HG02870 (cell line): ENCODE measurements around the gene MICAL2.

Experiments
- ATAC-seq: cut with Tn5 transposase; IDR thresholded peaks from one replicate; pipeline ENCODE4 v1.9.1; 2021; ENCODE audit warnings: mild to moderate bottlenecking, moderate library complexity; ENCODE audit not compliant: unreplicated experiment

MICAL2 gene

DNA sequence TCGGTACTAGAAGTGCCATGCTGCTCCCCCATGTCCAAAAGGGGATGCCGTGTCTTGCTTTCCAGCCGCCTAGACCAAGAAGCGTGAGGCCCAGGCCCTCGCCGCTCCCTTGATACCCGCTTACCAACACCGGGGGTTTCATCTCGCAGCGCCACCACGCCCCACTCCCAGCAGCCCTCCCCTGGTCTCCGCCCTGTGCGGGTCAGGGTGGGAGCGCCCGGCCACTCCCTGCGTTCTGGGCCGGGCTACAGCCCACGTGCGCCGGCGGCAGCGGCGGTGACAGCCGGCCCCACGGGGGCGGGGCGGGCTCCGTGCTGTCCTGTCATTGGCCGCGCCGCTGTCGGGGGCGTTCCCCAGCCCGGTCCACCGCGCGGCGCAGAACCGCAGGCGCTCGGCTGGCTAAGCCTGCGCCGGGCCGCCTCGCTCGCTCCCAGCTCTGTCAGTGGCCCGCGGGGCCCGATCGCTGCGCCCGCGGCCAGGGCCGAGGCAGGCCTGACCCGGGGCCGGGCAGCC, at the start of gene MICAL2:
MICAL2 (plus strand) TSS at position 390 of the 513 bp plus-strand sequence. CDS start 51,566 bp downstream, outside the sequence.
- ATAC-seq = peak; percentile 97

GRCh38 chr11:12061851-12062560, 48.4 kb upstream of the MICAL2 start:
- ATAC-seq = no peak

- ATAC-seq = no peak
Measured at GRCh38 chr11:12063251-12063650, 47.1 kb upstream of the MICAL2 start.

DNA sequence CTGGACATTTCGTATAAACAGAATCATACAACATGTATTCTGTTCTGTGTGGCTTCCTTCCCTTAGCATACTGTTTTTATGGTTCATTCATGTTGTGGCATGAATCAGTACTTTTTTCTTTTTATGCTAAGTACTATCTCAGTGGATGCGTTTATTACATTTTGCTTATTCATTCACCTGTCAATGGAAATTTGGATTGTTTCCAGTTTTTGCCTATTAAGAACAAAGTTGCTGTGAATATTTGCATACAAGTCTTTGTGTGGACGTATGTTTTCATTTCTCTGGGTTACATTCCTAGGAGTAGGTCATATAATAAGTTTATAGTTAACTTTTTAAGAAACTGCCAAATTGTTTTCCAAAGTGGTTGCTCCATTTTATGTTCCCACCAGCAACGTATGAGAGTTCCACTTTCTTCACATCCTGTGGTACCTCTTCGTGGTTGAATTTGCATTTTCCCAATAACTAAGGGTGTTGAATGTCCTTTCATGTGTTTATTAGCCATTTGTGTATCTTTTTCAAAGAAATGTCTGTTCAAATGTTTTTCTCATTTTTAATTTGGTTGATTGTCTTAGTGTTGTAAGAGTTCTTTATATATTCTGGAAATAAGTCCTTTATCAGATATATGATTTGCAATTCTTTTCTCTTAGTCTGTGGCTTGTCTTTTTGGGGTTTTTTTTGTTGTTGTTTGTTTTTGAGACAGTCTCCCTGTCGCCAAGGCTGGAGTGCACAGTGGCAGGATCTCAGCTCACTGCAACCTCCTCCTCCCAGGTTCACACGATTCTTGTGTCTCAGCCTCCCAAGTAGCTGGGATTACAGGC, 46.0 kb upstream of the MICAL2 start:
- ATAC-seq = no peak

DNA sequence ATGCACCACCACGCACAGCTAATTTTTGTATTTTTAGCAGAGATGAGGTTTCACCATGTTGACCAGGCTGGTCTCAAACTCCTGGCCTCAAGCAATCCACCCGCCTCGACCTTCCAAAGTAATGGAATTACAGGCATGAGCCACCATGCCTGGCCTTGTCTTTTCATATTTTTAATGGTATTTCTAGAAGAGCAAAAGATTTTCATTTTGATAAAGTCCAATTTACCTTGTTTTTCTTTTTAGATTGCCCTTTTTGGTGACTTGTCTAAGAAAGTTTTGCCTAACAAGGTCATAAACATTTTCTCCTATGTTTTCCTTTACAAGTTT, 45.5 kb upstream of the MICAL2 start:
- ATAC-seq = no peak

GRCh38 chr11:12066056-12066798, 44.2 kb upstream of the MICAL2 start:
- ATAC-seq = no peak

GRCh38 chr11:12066799-12067508, 43.4 kb upstream of the MICAL2 start:
- no peak for ATAC-seq

- ATAC-seq = no peak
Measured at GRCh38 chr11:12067796-12068357, 42.5 kb upstream of the MICAL2 start.

DNA sequence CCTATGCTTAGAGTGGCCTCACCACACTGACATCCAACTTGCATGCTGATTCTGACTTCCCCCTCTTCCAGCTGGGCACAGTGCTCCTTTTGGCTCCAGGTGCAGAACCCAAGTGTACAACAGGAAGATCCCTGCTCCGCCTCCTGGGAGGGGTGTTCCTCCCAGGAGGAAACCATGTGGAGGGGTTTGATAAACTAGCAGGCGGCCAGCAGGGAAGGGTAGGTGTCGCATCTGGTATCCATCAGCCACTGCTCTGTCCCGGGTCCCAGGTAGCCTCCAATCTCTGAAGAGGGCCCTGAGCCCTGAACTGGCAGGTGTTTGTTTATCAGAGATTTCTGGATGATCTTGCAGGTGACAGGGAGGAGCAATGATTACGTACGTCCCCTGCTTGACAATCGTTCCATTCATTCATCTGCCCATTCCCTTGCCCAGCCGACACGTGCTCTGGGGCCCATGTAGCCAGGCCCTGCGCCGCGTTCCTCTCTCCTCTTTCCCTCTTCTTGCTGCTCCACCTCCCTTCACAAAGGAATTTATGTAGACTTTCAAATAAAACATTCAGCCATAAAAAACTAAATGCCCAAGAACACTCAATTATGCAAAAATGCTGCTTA, 41.2 kb upstream of the MICAL2 start:
- no peak for ATAC-seq

- no peak for ATAC-seq
Measured at GRCh38 chr11:12070446-12071267, 39.7 kb upstream of the MICAL2 start.

- ATAC-seq = no peak
Measured at GRCh38 chr11:12071574-12071973, 38.8 kb upstream of the MICAL2 start.

DNA sequence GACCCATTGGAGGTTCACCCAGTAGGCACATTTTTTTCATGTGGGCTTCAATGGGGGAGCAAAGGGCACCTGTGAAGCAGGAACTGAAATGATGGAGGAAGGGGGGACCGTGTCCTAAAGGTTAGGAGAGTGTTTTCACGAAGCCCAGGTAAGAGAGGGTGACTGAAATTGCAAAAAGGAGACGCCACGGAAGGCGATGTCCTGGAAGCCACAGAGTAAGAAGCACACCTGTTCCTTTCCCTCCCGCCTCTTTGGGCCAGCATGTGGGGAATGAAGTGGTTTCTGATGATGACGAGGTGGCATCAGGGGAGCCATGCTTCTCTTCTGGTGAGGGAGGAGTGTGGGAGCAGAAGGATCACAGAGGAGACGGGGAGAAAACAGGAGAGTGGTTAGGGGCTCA, 37.0 kb upstream of the MICAL2 start:
- ATAC-seq = no peak

DNA sequence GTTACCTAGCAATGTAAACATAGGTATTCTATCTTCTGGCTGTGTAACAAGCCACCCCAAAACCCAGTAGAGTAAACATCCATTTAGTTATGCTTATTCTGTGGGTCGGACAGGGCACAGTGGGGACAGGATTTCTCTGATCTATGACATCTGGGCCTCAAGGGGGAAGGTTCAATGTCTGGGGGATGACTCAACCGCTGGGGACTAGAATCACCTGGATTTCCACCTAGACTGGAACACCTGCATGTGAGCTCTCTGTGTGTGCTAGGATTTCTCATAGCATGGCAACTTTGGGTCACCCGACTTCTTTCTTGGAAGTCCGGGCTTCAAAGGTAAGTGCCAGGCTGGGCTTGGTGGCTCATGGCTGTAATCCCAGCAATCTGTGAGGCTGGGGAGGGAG, 36.5 kb upstream of the MICAL2 start:
- ATAC-seq = no peak

DNA sequence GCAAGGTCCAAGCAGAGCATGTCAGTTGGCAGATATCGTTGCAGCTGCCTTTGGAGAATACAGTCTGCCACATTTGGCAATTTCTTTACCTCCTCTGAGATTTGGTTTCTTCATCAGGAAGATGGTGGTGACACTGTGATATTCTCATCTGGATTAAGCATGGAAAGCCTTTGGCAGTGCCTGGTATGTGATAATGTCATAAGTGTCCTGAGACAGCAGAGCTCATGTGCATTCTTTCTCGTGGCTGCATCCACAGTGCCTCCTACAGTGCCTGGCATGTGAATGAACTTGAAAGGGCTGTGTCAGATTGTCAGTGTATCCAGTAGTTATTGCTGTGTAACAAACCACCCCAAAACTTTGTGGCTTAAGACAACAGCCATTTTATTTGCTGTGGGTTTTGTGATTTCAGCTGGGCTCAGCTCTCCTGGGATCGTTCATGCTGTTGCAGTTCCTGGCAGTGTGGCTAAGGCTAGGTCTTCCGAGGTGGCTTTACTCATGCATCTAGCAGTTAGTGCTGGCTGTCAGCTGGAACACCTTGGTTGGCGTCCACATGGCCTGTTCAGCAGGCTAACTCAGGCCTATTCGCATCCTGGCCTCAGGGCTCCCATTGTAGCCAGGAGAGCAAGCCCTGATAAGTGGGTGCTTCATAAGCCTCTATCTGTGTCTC, 35.7 kb upstream of the MICAL2 start:
- ATAC-seq = no peak

DNA sequence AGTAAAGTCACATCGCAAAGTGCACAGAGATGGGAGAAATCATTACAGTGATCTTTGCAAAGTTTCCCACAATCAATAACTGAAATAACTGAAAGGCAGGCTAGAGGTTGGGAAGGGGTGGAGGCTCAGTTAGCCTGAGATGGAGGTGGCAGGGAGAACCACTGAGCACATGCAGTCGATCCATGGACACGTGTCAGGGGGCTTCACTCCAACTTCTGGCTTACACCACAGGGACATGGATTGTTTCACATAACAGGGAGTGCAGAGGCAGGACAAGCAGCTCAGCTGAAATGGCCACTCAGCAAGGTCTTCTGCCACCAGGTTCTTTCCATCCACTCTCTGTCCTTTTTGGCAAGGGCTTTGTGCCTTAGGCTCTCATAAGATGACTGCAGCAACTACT, 35.1 kb upstream of the MICAL2 start:
- no peak for ATAC-seq

GRCh38 chr11:12075822-12076821, 34.3 kb upstream of the MICAL2 start:
- no peak for ATAC-seq

DNA sequence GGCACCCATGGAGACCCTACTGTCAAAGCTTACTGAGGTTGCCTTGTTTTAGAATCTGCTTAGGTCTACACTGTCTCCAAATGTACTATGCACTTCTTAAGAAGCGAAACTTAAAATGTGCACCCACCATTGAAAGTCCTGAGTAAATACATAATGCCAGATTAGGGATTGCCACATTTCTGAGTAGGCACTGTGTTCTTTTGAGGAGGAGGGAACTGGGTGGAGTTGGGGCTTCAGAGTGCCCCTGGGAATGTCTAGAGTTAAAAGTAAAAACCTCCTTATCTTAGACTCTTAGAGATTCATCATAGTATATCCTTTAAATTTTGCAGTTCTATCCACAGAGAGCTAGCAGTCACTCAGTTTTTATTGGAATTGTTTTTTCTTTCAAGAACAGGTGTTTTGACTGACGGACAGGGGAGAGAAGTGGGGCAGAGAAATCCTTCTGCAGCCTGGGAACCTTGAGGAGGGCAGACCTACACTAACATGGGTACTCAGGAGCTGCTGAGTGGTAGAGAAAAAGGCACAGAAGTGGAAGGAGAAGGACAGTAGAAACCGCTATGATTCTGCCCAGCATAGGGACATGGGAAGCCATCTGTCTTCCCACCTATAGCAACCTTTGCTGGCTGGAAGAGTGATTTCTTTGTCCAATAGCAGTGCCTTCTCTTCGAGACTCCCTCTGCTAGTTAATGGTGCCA, 33.4 kb upstream of the MICAL2 start:
- no peak for ATAC-seq
